Endothelial cell of umbilical vein (primary cell): ENCODE data around the gene BPGM. TPM values are rescaled to one million over a fixed set of nuclear protein-coding genes. Genes with fewer than 3 reads are reported as not detected.

Experiments used
- BruUV-seq: library from RNA; stranded (reverse); fragments of 400-500 nt; replicated peaks from 2 replicates; lab custom pipeline; 2021; lab: Mats Ljungman, UMichigan
- CTCF ChIA-PET: fragments of 300-600, 350-600 bp; sonication (Branson Sonifier 250); formaldehyde crosslinking; loops from one replicate; lab custom pipeline; 2021; ENCODE audit warnings: antibody characterized with exemption, inconsistent platforms; lab: Charles Lee
- POLR2A ChIA-PET: fragments of 300-600, 350-600 bp; sonication (Branson Sonifier 250); formaldehyde crosslinking; loops from one replicate; lab custom pipeline; 2021; ENCODE audit warnings: antibody characterized with exemption, inconsistent platforms; lab: Charles Lee
- DNase-seq: peaks from one replicate; pipeline ENCODE4 v3.0.0-alpha.2; 2011; ENCODE audit warnings: low read depth, low spot score
- FAIRE-seq: peaks from 2 replicates; lab custom pipeline; 2011; peaks lifted over from hg19 to GRCh38; lab: Jason Lieb, UNC
- H2AFZ ChIP-seq: 2 replicates; pipeline ENCODE4 v1.6.0; 2012; ENCODE audit warnings: low read depth, low read length, control low read depth, inconsistent platforms
- H3K27ac ChIP-seq: 2 replicates; pipeline ENCODE4 v1.5.1; 2011; ENCODE audit warnings: low read depth, mild to moderate bottlenecking, control low read depth, low read length, moderate library complexity; ENCODE audit not compliant: insufficient read depth
- H3K27me3 ChIP-seq, 2 experiments: 2 replicates each; pipeline versions ENCODE4 v1.6.0 to v1.6.1; 2011; ENCODE audit warnings: low read length in 2 of 2, mixed read lengths in 1 of 2; ENCODE audit not compliant: control insufficient read depth in 2 of 2, insufficient read depth in 2 of 2
- H3K36me3 ChIP-seq, 2 experiments: 2 replicates in 1 of 2; 3 replicates in 1 of 2; pipeline ENCODE4 v1.5.1; 2011; ENCODE audit warnings: low read length in 2 of 2, mild to moderate bottlenecking in 1 of 2, moderate library complexity in 1 of 2; ENCODE audit not compliant: control insufficient read depth in 2 of 2, insufficient read depth in 2 of 2; ENCODE audit errors: extremely low read depth in 1 of 2
- H3K4me1 ChIP-seq: 3 replicates; pipeline ENCODE4 v1.5.1; 2011; ENCODE audit warnings: mild to moderate bottlenecking, low read length; ENCODE audit not compliant: control insufficient read depth, insufficient read depth; ENCODE audit errors: extremely low read depth
- H3K4me2 ChIP-seq: 2 replicates; pipeline ENCODE4 v1.6.1; 2011; ENCODE audit warnings: low read length, control low read depth, mixed read lengths; ENCODE audit not compliant: insufficient read depth
- H3K4me3 ChIP-seq, 3 experiments: fragments of 200-600 bp in 1 of 3; sonication (generic), shearing (Covaris generic) in 1 of 3; replicated peaks in 1 of 3; 2 replicates each; pipeline ENCODE4 v1.5.1; 2011 to 2016; ENCODE audit warnings: control low read depth in 3 of 3, low read length in 3 of 3, mild to moderate bottlenecking in 2 of 3, inconsistent platforms in 1 of 3, low read depth in 1 of 3, moderate library complexity in 1 of 3; ENCODE audit not compliant: insufficient read depth in 1 of 3
- H3K79me2 ChIP-seq: 2 replicates; pipeline ENCODE4 v1.6.0; 2012; ENCODE audit warnings: low read length, inconsistent platforms; ENCODE audit not compliant: control insufficient read depth, insufficient read depth
- H3K9ac ChIP-seq: replicated peaks from 2 replicates; pipeline ENCODE3; 2011; ENCODE audit warnings: low read length, control low read depth; ENCODE audit not compliant: insufficient read depth; ENCODE audit errors: extremely low read depth
- H3K9me1 ChIP-seq: replicated peaks from 3 replicates; pipeline ENCODE4 v1.6.0; 2011; ENCODE audit warnings: mild to moderate bottlenecking, low read length; ENCODE audit not compliant: control insufficient read depth, insufficient read depth; ENCODE audit errors: extremely low read depth
- H3K9me3 ChIP-seq: replicated peaks from 2 replicates; pipeline ENCODE4 v1.5.1; 2012; ENCODE audit warnings: low read length, inconsistent platforms; ENCODE audit not compliant: control insufficient read depth, insufficient read depth
- H4K20me1 ChIP-seq: replicated peaks from 2 replicates; pipeline ENCODE3; 2011; ENCODE audit warnings: mild to moderate bottlenecking, low read length; ENCODE audit not compliant: control insufficient read depth, insufficient read depth; ENCODE audit errors: extremely low read depth
- CTCF ChIP-seq, 2 donors: IDR thresholded peaks; 1 replicate in 1 of 2; 2 replicates in 1 of 2; pipeline ENCODE4 v1.5.1; 2011; ENCODE audit warnings: low read length in 2 of 2, mild to moderate bottlenecking in 2 of 2, moderate library complexity in 2 of 2, control low read depth in 1 of 2, inconsistent platforms in 1 of 2, low read depth in 1 of 2; ENCODE audit not compliant: insufficient read depth in 1 of 2; ENCODE audit errors: extremely low read depth in 1 of 2
- EZH2 ChIP-seq: IDR thresholded peaks from 2 replicates; pipeline ENCODE4 v1.6.1; 2012; ENCODE audit warnings: borderline replicate concordance, low read depth, mild to moderate bottlenecking, moderate library complexity, low read length, inconsistent platforms; ENCODE audit not compliant: severe bottlenecking
- FOS ChIP-seq: IDR thresholded peaks from 2 replicates; pipeline ENCODE4 v1.6.1; 2011; ENCODE audit warnings: mild to moderate bottlenecking, low read length, moderate library complexity, borderline replicate concordance; ENCODE audit not compliant: insufficient read depth
- JUN ChIP-seq: IDR thresholded peaks from 2 replicates; pipeline ENCODE4 v1.6.1; 2011; ENCODE audit warnings: borderline replicate concordance, low read depth; ENCODE audit not compliant: insufficient read length, insufficient read depth
- MAX ChIP-seq: IDR thresholded peaks from 2 replicates; pipeline ENCODE4 v1.6.1; 2011; ENCODE audit not compliant: insufficient read depth, insufficient read length
- MYC ChIP-seq: IDR thresholded peaks from one replicate; pipeline ENCODE4 v1.6.1; 2011; ENCODE audit warnings: mild to moderate bottlenecking, low read depth, low read length
- POLR2A ChIP-seq: IDR thresholded peaks from 2 replicates; pipeline ENCODE4 v1.6.1; 2012; ENCODE audit warnings: low read depth, mild to moderate bottlenecking, control low read depth, low read length
- POLR2AphosphoS5 ChIP-seq: IDR thresholded peaks from 2 replicates; pipeline ENCODE4 v1.6.1; 2012; ENCODE audit warnings: low read depth, mild to moderate bottlenecking, control low read depth, low read length, moderate library complexity; ENCODE audit not compliant: insufficient read depth
- dilution Hi-C: fragments of 300-500 bp; cut with MboI; formaldehyde crosslinking; loops from one replicate; pipeline ENCODE4 v1.15.0; 2019; ENCODE audit warnings: low sequenced_read_pairs; ENCODE audit not compliant: extremely low pct_ligation_motif_present
- intact Hi-C: fragments of 100-400 bp; cut with micrococcal nuclease; formaldehyde crosslinking; loops from one replicate; pipeline ENCODE4 v1.10.0; 2022
- polyA plus RNA-seq, 4 experiments: library from polyadenylated mRNA; depleted of rRNA in 3 of 4; stranded (reverse) in 3 of 4; unstranded in 1 of 4; fragments of >200 nt; gene quantifications; 2 replicates each; pipeline versions ENCODE4 v1.2.1 to v1.2.3, GENCODE V29; 2011 to 2012; ENCODE audit warnings: missing spikeins in 1 of 4
- total RNA-seq: library from RNA; stranded (reverse); gene quantifications from 2 replicates; pipeline ENCODE4 v1.2.3, GENCODE V29; 2021

Gene BPGM
- total and polyA plus RNA-seq, 2 donors (not counting 3 experiments of a cell fraction or from before 2014, with no cell fraction given): 24.2 to 28.3 TPM

- Histone ChIP-seq H3K9ac (no peak overlapping the region), H3K4me3 (no peak overlapping the region), H3K9me1 (no peaks in the 10 kb centered on the region), H3K27me3 (no peaks in the 10 kb centered on the region), H3K4me1 (no peaks in the 10 kb centered on the region), H2AFZ (peak overlapping the region; percentile 25), H3K36me3 (no peaks in the 10 kb centered on the region), H4K20me1 (no peaks in the 10 kb centered on the region), H3K9me3 (no peaks in the 10 kb centered on the region), H3K79me2 (no peaks in the 10 kb centered on the region), H3K4me2 (no peak overlapping the region), H3K27ac (no peak overlapping the region)
- ChIA-PET CTCF (interaction anchor here (0.7 to 5.6 kb wide), 36 partner anchors 8 to 550 kb away, joined by 3 to 39 read pairs (median 4); partner anchors contain the start of genes CALD1 and CYREN), POLR2A (interaction anchor here (1.8 kb wide), 1 partner anchor 60 kb away, joined by 7 read pairs; no protein-coding TSS in a partner anchor)
- no peak for TF ChIP-seq FOS
- TF ChIP-seq CTCF (IDR thresholded peaks at IDR 0.05; ENCODE audit: extremely low read depth in 1 of 2, insufficient read depth in 1 of 2, low read depth in 1 of 2, low read length in 2 of 2): peak; percentile 58 to 72
- no peak for TF ChIP-seq POLR2A
- dilution Hi-C loops (no loop called here), intact Hi-C loops (loop anchor here (1.0 to 5.0 kb wide), 5 partner anchors 26 to 230 kb away; no protein-coding TSS in a partner anchor)
- FAIRE-seq (peak; percentile 67), DNase-seq (peak; percentile 56)
- no TSS peak for BruUV-seq
These were observed 78.0 kb downstream of the BPGM start for GRCh38 chr7:134724606-134725005.

GRCh38 chr7:134726581-134726980, 79.9 kb downstream of the BPGM start:
- POLR2A ChIA-PET: no interaction called here
- Histone ChIP-seq H3K9me1 (no peaks in the 10 kb centered on the region), H3K27ac (no peak overlapping the region), H3K79me2 (no peaks in the 10 kb centered on the region), H4K20me1 (no peaks in the 10 kb centered on the region), H3K27me3 (no peaks in the 10 kb centered on the region), H2AFZ (no peak overlapping the region), H3K36me3 (no peaks in the 10 kb centered on the region), H3K9me3 (no peaks in the 10 kb centered on the region), H3K4me2 (no peak overlapping the region), H3K4me3 (no peak overlapping the region), H3K9ac (no peak overlapping the region), H3K4me1 (no peaks in the 10 kb centered on the region)
- TF ChIP-seq MAX (no peak), MYC (no peak), POLR2AphosphoS5 (no peak), JUN (no peak), EZH2 (no peak), CTCF (IDR thresholded peaks at IDR 0.05; ENCODE audit: extremely low read depth in 1 of 2, insufficient read depth in 1 of 2, low read depth in 1 of 2, low read length in 2 of 2) (no peak)
- dilution Hi-C loops (no loop called here), intact Hi-C loops (no loop called here)
- DNase-seq (no peak), FAIRE-seq (no peak)
- CTCF ChIA-PET: interaction anchor here (1.0 to 5.6 kb wide), 5 partner anchors 9 to 160 kb away, joined by 3 to 39 read pairs (median 4); no protein-coding TSS in a partner anchor
- BruUV-seq: no TSS peak
